ENCODE results near the gene CCBE1.

Gene CCBE1

DNA sequence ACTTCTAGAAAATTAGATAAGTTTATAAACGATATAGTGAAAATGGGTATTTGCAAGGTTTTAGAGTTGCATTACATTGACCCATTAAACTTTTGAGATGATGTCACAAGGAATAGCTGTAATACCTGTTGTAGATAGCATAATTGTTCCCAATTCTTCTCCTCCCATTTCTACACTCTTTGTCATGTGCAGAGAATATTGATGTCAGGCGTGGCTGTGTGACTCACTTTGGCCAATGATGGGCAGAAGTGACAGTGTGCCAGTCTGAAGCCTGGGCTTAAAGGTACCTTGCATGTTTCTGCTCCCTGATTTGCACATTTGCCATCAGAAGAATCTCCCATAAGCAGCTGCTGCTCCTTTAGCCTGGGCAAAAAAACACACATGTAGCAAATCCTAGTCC, 26.9 kb upstream of the CCBE1 start:
- TF ChIP-seq, protein P1, sequence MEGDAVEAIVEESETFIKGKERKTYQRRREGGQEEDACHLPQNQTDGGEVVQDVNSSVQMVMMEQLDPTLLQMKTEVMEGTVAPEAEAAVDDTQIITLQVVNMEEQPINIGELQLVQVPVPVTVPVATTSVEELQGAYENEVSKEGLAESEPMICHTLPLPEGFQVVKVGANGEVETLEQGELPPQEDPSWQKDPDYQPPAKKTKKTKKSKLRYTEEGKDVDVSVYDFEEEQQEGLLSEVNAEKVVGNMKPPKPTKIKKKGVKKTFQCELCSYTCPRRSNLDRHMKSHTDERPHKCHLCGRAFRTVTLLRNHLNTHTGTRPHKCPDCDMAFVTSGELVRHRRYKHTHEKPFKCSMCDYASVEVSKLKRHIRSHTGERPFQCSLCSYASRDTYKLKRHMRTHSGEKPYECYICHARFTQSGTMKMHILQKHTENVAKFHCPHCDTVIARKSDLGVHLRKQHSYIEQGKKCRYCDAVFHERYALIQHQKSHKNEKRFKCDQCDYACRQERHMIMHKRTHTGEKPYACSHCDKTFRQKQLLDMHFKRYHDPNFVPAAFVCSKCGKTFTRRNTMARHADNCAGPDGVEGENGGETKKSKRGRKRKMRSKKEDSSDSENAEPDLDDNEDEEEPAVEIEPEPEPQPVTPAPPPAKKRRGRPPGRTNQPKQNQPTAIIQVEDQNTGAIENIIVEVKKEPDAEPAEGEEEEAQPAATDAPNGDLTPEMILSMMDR (IDR thresholded peaks at IDR 0.05): no peak
- no peak for TF ChIP-seq ZFX (IDR thresholded peaks at IDR 0.05; ENCODE audit: borderline replicate concordance)
- H3K27ac ChIP-seq: no peak overlapping the region

DNA sequence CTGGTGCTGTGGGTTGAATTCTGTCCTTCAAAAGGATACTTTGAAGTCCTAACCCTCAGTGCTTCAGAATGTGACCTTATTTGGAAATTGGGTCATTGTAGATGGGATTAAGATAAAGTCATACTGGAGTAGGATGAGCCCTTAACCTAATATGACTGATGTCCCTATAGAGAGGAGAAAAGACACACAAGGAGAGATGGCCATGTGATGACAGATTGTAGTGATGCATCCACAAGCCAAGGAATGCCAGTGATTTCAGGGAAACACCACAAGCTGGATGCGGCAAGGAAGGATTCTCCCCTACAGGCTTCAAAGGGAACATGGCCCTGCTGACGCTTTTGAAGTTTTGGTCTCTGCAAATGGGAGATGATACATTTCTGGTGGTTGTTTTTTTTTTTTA, 24.7 kb upstream of the CCBE1 start:
- no peak overlapping the region for H3K27ac ChIP-seq
- TF ChIP-seq, protein P1 (IDR thresholded peaks at IDR 0.05): no peak
- TF ChIP-seq ZFX (IDR thresholded peaks at IDR 0.05; ENCODE audit: borderline replicate concordance): no peak

DNA sequence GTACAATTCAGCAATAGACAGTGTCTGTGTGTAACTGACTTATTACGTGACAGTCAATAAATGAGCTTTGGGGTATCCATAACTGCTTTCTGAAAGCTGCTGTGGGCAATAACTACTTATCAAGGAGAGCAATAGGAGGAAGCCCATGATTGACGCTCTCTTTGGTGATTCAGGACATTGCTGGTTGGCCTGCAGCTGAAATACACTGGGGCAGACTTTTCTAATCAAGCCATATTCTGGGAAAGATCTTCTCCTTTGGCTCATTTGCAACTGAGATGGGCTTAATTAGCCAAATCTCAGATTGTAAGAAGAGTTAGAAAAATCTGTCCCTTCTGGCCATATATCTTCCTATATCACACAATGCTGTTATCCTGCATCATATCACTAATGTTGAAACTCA, 24.0 kb upstream of the CCBE1 start:
- H3K27ac ChIP-seq: no peak overlapping the region
- TF ChIP-seq, protein P1 (IDR thresholded peaks at IDR 0.05): no peak
- TF ChIP-seq ZFX (IDR thresholded peaks at IDR 0.05; ENCODE audit: borderline replicate concordance): no peak

DNA sequence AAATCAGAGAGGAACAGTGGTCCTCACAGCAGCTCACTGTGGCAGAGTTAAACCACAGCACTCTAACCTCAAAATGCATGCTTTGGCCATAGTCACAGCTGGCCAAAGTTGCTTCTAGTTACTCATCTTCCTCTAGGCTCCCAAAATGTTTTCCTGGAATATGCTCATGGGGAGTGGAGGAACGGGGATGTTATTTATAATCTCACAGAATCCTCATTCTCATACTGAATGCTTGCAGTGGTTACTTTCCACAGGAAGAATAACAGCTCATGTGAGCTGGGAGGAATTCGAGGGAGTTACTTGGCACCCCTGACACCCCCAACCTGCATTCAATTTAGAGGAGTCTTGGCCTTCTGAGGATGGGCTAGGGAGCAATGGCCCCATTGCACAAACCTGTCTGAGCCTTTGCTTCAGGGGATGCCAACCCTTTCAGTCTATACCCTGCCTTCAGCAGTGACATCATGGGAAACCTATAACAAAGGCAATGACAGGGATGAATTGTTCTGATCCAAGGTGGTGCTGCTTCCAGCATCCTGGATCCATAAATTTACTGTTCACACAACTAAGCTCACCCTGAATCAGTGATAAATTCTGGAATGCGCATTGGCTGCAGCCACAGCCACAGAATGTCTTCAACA, 22.4 kb upstream of the CCBE1 start:
- no peak for TF ChIP-seq ZFX (IDR thresholded peaks at IDR 0.05; ENCODE audit: borderline replicate concordance)
- TF ChIP-seq, protein P1 (IDR thresholded peaks at IDR 0.05): no peak
- H3K27ac ChIP-seq: no peak overlapping the region

DNA sequence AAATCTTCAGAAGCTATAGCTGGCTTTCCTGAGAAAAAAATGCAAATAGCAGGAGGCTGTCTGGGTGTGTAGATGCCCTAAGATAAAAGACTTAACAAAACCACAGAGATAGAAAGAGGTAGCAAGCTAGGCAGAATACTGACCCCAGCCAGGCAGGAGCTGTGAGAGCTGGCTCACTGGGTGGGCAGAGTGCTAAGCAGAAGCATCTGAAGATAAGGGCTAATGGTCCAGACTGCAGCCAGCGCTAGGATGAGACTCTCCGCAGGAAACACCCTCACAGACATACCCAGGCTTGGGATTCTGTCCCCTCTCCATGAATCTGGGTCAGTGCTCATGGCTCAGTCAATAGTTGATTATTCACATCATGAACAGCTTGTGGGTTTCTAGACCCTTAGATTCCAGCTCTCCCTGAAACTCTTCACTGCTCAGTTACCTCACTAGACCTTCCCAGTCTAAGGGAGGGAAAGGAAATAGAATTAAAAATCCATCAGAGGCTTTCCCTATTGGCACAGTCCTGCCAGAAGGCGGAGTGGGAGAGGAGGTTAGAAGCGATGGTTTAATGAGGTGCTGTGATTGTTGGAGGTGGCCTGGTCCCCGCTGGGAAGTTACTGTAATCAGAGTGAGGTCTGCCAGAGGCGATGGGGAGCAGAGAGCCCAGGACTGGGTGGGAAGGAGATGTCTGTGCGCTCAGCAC, 21.4 kb upstream of the CCBE1 start:
- TF ChIP-seq ZFX (IDR thresholded peaks at IDR 0.05; ENCODE audit: borderline replicate concordance): no peak
- TF ChIP-seq, protein P1 (IDR thresholded peaks at IDR 0.05): no peak
- no peak overlapping the region for H3K27ac ChIP-seq

DNA sequence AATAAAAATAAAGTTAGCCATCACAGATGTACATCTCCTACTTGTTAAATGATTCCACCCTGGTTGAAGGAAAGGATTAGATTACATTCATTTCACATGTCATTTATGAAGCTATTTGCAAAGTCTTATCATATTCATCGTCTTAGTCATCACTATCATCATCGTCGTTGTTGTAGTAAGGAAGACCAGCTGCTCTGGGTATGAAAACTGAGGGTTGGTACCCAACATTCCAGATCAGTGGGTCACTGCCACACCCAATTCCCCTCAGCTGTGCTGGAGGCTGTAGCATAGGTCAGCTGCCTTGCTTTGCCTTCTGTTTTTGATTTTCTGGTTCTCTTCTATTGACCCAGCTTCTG, 20.9 kb upstream of the CCBE1 start:
- H3K27ac ChIP-seq: no peak overlapping the region
- no peak for TF ChIP-seq ZFX (IDR thresholded peaks at IDR 0.05; ENCODE audit: borderline replicate concordance)
- TF ChIP-seq, protein P1 (IDR thresholded peaks at IDR 0.05): no peak

DNA sequence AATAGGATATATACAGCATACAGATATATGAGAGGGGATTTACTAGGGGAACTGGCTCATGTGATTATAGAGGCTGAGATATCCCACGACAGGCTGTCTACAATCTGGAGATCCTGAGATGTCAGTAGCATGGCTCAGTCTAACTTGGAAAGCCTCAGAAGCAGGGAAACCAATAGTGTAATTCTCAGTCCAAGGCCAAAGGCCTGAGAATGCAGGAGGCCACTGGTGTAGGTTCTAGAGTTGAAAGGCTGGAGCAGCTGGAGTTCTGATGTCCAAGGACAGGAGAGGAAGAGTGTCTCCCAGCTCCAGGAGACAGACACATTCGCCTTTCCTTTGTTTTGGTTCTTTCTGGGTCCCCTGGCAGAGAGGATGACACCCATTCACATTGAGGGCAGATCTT, 20.1 kb upstream of the CCBE1 start:
- H3K27ac ChIP-seq: no peak overlapping the region
- TF ChIP-seq ZFX (IDR thresholded peaks at IDR 0.05; ENCODE audit: borderline replicate concordance): no peak
- TF ChIP-seq, protein P1 (IDR thresholded peaks at IDR 0.05): no peak
